Fibroblast of lung (primary cell): ENCODE measurements around the gene IGLON5. TPM values are rescaled to one million over a fixed set of nuclear protein-coding genes. Genes with fewer than 3 reads are reported as not detected.

ENCODE experiments used
- DNase-seq, 2 donors: peaks; one replicate each; pipeline versions ENCODE4 v3.0.0 to v3.0.0-alpha.2; 2010; ENCODE audit warnings: low read depth in 2 of 2
- H2AFZ ChIP-seq: 2 replicates; pipeline ENCODE4 v1.5.1; 2012; ENCODE audit warnings: low read length, control low read depth, inconsistent platforms
- H3K27ac ChIP-seq: 2 replicates; pipeline ENCODE4 v1.5.1; 2011; ENCODE audit warnings: low read length, control low read depth; ENCODE audit not compliant: insufficient read depth
- H3K27me3 ChIP-seq: 2 replicates; pipeline ENCODE4 v1.5.1; 2011; ENCODE audit warnings: mild to moderate bottlenecking, low read length; ENCODE audit not compliant: control insufficient read depth, insufficient read depth
- H3K36me3 ChIP-seq: 2 replicates; pipeline ENCODE4 v1.5.1; 2011; ENCODE audit warnings: low read length; ENCODE audit not compliant: control insufficient read depth, insufficient read depth
- H3K4me1 ChIP-seq: 2 replicates; pipeline ENCODE4 v1.5.1; 2011; ENCODE audit warnings: low read length; ENCODE audit not compliant: control insufficient read depth, insufficient read depth; ENCODE audit errors: extremely low read depth
- H3K4me2 ChIP-seq: 2 replicates; pipeline ENCODE4 v1.5.1; 2011; ENCODE audit warnings: low read length, control low read depth; ENCODE audit not compliant: insufficient read depth; ENCODE audit errors: extremely low read depth
- H3K4me3 ChIP-seq, 4 experiments: fragments of 200-600 bp in 1 of 4; sonication (generic) in 1 of 4; replicated peaks in 1 of 4; 2 replicates each; pipeline ENCODE4 v1.5.1; 2011 to 2016; ENCODE audit warnings: low read length in 4 of 4, low read depth in 3 of 4, mild to moderate bottlenecking in 3 of 4, control low read depth in 2 of 4, inconsistent platforms in 1 of 4, mixed read lengths in 1 of 4; ENCODE audit not compliant: insufficient read depth in 1 of 4; ENCODE audit errors: control extremely low read depth in 1 of 4
- H3K79me2 ChIP-seq: 2 replicates; pipeline ENCODE4 v1.5.1; 2012; ENCODE audit warnings: mild to moderate bottlenecking, low read length, inconsistent platforms; ENCODE audit not compliant: control insufficient read depth, insufficient read depth
- H3K9ac ChIP-seq: 2 replicates; pipeline ENCODE4 v1.5.1; 2011; ENCODE audit warnings: mild to moderate bottlenecking, low read length, control low read depth; ENCODE audit not compliant: insufficient read depth
- H3K9me3 ChIP-seq: 2 replicates; pipeline ENCODE4 v1.5.1; 2012; ENCODE audit warnings: low read depth, low read length; ENCODE audit not compliant: control insufficient read depth, insufficient read depth
- H4K20me1 ChIP-seq: 2 replicates; pipeline ENCODE4 v1.5.1; 2011; ENCODE audit warnings: low read length; ENCODE audit not compliant: control insufficient read depth, insufficient read depth; ENCODE audit errors: extremely low read depth
- CTCF ChIP-seq, 2 donors: IDR thresholded peaks in 1 of 2; conservative IDR thresholded peaks in 1 of 2; 1 replicate in 1 of 2; 2 replicates in 1 of 2; pipeline ENCODE4 v1.5.1; 2011 to 2012; ENCODE audit warnings: low read length in 2 of 2, control low read depth in 1 of 2, inconsistent platforms in 1 of 2, low read depth in 1 of 2, mild to moderate bottlenecking in 1 of 2
- EZH2 ChIP-seq: IDR thresholded peaks from 2 replicates; pipeline ENCODE4 v1.5.1; 2012; ENCODE audit warnings: low read length, control low read depth, mild to moderate bottlenecking; ENCODE audit errors: missing control alignments
- polyA plus RNA-seq, 2 donors: library from polyadenylated mRNA; depleted of rRNA in 1 of 2; stranded (reverse) in 1 of 2; unstranded in 1 of 2; fragments of >200 nt; gene quantifications; 2 replicates each; pipeline ENCODE4 v1.2.1, GENCODE V29; 2011 to 2012; ENCODE audit warnings: missing spikeins in 1 of 2
- total RNA-seq: library from RNA; depleted of rRNA; stranded (reverse); fragments of >200 nt; gene quantifications from 2 replicates; pipeline ENCODE4 v1.2.1, GENCODE V29; 2014

IGLON5 gene
- total and polyA plus RNA-seq, 2 donors (not counting 1 experiment from before 2014, with no cell fraction given): not detected

- no peaks in the 10 kb centered on the region for H3K4me1 ChIP-seq
Observed at GRCh38 chr19:51297406-51297805, 14.0 kb upstream of the IGLON5 start.

GRCh38 chr19:51301266-51301665 lies 10.2 kb upstream of the IGLON5 start:
- H3K79me2 ChIP-seq: no peaks in the 10 kb centered on the region
- no peak for TF ChIP-seq CTCF (conservative IDR thresholded peaks at IDR 0.05 in 1 of 2, IDR thresholded peaks at IDR 0.05 in 1 of 2; ENCODE audit: low read depth in 1 of 2, low read length in 2 of 2)
- no peak for TF ChIP-seq EZH2
- no peak overlapping the region for H3K4me2 ChIP-seq
- no peaks in the 10 kb centered on the region for H3K36me3 ChIP-seq
- H4K20me1 ChIP-seq: no peaks in the 10 kb centered on the region
- no peaks in the 10 kb centered on the region for H3K4me1 ChIP-seq
- no peak overlapping the region for H3K4me3 ChIP-seq
- H3K9me3 ChIP-seq: no peaks in the 10 kb centered on the region
- H3K9ac ChIP-seq: no peak overlapping the region
- H2AFZ ChIP-seq: no peak overlapping the region
- no peaks in the 10 kb centered on the region for H3K27me3 ChIP-seq
- no peak for DNase-seq
- no peak overlapping the region for H3K27ac ChIP-seq

More at GRCh38 chr19:51297406-51297805, 14.0 kb upstream of the IGLON5 start:
- Histone ChIP-seq H3K4me2 (no peak overlapping the region), H2AFZ (no peak overlapping the region), H4K20me1 (no peaks in the 10 kb centered on the region), H3K9me3 (no peaks in the 10 kb centered on the region), H3K4me3 (no peak overlapping the region), H3K9ac (no peak overlapping the region), H3K27me3 (no peaks in the 10 kb centered on the region), H3K36me3 (no peaks in the 10 kb centered on the region), H3K27ac (no peak overlapping the region), H3K79me2 (no peaks in the 10 kb centered on the region)
- TF ChIP-seq CTCF (conservative IDR thresholded peaks at IDR 0.05 in 1 of 2, IDR thresholded peaks at IDR 0.05 in 1 of 2; ENCODE audit: low read depth in 1 of 2, low read length in 2 of 2) (no peak), EZH2 (no peak)
- DNase-seq: no peak

- Histone ChIP-seq H3K4me1 (no peaks in the 10 kb centered on the region), H3K9ac (no peak overlapping the region), H3K4me2 (no peak overlapping the region), H2AFZ (no peak overlapping the region), H3K79me2 (no peaks in the 10 kb centered on the region), H3K4me3 (no peak overlapping the region), H4K20me1 (no peaks in the 10 kb centered on the region), H3K27ac (no peak overlapping the region), H3K9me3 (no peaks in the 10 kb centered on the region), H3K36me3 (no peaks in the 10 kb centered on the region), H3K27me3 (no peaks in the 10 kb centered on the region)
- TF ChIP-seq CTCF (conservative IDR thresholded peaks at IDR 0.05 in 1 of 2, IDR thresholded peaks at IDR 0.05 in 1 of 2; ENCODE audit: low read depth in 1 of 2, low read length in 2 of 2) (no peak), EZH2 (no peak)
- DNase-seq: no peak
Observed at GRCh38 chr19:51305479-51305878, 6.0 kb upstream of the IGLON5 start.
